Loucy (cell line): ENCODE measurements around the gene ACY1.

ENCODE experiments used
- CTCF ChIP-seq: fragments of 200-600 bp; sonication (generic); conservative IDR thresholded peaks from 2 replicates; pipeline ENCODE4 v1.5.1; 2014; ENCODE audit warnings: mild to moderate bottlenecking, antibody characterized with exemption, low read length
- EZH2phosphoT487 ChIP-seq: fragments of 200-600 bp; IDR thresholded peaks from 2 replicates; pipeline ENCODE4 v1.6.1; 2018; ENCODE audit warnings: antibody characterized with exemption, mild to moderate bottlenecking, moderate library complexity, borderline replicate concordance

GRCh38 chr3:52020796-52021195 is 37.5 kb downstream of the ACY1 start:
- TF ChIP-seq EZH2phosphoT487 (no peak), CTCF (no peak)
